Endometrial microvascular endothelial cells (primary cell): ENCODE data around the gene DNAJC12. TPM values are rescaled to one million over a fixed set of nuclear protein-coding genes. Genes with fewer than 3 reads are reported as not detected.
"Not testable (repeated sequence)": the region's sequence is repeated elsewhere in the genome, so short reads cannot be mapped to it uniquely, and the experiment has no call there.

Experiments
- in situ Hi-C: cut with HindIII; loops from 2 replicates; pipeline ENCODE4 v1.10.0; 2017; ENCODE audit warnings: low sequenced_read_pairs, low pct_unique_long_range_greater_than_20kb; ENCODE audit errors: inconsistent ontology term
- total RNA-seq: library from RNA; depleted of rRNA; stranded (reverse); fragments of >200 nt; gene quantifications from one replicate; pipeline ENCODE4 v1.2.3, GENCODE V29; 2015; ENCODE audit errors: inconsistent ontology term

Gene DNAJC12
- total RNA-seq, 1 donor from 2014 or later: 2.1 TPM

DNA sequence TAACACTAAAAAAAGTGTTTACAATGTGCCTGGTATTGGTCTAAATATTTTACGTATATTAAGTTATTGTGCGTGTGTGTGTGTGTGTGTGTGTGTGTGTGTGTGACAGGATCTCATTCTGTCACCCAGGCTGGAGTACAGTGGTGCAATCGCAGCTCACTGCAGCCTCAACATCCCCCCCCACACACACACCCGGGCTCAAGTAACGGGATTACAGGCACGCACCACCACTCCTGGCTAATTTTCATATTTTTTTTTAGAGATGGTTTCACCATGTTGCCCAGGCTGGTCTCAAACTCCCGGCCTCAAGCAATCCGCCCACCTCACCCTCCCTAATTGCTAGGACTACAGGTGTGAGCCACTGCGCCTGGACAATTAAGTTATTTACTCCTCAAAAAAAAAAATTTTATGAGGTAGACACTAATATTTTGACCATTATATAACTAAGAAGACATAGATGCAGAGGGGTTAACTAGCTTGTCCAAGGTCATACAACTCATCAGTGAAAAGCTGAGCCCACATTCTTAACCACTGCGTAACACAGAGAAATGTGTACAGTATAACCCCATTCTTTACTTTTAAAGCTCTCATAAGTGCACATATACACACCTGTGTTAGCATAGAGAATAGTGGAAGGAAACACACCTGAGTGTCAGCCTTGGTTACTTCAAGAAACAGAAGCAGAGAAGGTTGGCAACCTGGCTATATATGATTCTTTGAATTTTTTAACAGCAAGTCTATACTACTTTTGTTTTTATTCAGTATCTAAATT, 35.0 kb downstream of the DNAJC12 start:
- in situ Hi-C loops: no loop called here

DNA sequence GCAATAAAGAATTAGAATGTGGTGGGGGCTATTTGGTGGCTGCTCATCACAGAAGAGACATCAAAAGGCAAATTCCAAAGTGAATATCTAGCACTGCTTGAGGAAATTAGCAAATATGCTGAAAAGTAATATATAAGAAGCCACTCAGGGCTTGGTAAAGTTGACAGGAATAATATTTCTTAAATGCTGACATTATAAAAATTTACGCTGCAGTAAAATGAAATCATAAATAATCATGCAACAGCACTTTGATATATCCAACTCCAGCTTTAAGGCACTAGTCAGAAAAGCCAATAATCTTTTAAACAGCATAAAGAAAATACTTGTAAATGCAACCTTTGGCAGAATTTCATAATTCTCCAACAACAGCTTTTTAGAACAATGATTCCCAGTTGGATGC, 36.9 kb downstream of the DNAJC12 start:
- in situ Hi-C loops: no loop called here

DNA sequence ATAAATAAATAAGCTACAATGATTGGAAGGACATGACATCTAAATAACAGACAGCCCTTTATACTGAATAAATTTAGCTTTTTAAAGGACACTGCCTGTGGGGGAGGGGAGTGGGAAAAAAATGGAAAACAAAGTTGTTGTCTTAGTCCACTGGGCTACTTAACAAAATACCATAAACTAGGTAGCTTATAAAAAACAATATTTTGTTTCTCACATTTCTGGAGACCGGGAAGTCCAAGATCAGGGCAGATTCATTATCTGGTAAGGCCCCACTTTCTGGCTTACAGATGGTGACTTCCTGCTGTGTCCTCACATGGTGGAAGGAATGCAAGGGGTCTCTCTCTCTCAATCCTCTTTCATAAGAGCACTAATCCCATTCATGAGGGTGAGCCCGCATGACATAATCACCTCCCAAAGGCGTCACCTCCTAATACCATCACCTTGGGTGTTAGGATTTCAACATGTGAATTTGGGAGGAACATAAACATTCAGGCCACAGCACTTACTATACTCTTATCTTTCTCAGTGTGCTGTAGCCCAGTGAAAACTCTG, 43.0 kb downstream of the DNAJC12 start:
- in situ Hi-C loops: no loop called here

DNA sequence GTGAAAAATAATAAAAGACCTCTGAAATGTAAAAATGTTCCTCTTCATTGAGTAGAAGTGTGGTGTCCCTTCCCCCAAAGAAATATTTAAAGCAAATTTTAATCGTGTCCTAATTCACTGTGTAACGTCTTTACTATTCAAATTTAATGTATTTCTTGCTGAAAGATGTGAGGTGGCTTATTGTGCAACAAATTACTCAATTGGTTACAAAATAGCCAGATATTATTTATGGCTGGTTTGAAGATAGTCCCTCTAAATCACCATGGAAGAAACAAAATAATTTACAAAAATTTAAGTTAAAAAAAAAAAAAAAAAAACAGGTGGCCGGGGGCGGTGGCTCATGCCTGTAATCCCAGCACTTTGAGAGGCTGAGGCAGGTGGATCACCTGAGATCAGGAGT, 43.7 kb downstream of the DNAJC12 start:
- in situ Hi-C loops: no loop called here

DNA sequence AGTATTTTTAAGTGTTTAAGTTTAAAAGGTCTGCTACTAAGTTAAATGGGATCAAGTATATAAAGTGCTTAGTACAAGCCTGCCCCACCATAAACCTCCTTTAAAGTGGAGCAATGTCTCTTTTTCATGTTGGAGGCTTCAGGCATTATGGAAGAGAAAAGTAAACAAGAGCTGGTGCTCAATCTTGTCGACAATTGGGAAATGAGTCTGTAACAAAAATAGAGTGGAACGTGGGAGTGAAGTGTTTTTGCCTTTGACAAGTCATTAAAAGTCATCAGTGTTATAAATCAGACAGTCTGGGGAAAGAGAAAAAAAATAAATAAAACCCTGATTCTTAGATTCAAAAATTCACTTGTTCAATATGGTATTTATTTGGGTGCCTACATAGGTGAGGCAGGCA, 44.7 kb downstream of the DNAJC12 start:
- in situ Hi-C loops: no loop called here

DNA sequence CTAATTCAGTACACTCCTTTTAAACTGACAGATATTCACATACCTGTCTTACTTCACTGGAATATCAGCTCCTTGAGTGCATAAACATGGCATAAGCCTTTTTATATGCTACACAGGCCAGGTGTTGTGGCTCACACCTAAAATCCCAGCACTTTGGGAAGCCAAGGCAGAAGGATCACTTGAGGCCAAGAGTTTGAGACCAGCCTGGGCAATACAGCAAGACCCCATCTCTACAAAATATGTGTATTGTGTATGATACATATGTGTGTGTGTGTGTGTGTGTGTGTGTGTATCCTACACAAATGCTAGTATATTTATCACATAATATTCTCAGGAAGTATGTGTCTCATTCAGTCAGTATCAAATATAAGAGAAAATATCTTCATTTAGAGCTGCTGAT, 45.3 kb downstream of the DNAJC12 start:
- in situ Hi-C loops: no loop called here

DNA sequence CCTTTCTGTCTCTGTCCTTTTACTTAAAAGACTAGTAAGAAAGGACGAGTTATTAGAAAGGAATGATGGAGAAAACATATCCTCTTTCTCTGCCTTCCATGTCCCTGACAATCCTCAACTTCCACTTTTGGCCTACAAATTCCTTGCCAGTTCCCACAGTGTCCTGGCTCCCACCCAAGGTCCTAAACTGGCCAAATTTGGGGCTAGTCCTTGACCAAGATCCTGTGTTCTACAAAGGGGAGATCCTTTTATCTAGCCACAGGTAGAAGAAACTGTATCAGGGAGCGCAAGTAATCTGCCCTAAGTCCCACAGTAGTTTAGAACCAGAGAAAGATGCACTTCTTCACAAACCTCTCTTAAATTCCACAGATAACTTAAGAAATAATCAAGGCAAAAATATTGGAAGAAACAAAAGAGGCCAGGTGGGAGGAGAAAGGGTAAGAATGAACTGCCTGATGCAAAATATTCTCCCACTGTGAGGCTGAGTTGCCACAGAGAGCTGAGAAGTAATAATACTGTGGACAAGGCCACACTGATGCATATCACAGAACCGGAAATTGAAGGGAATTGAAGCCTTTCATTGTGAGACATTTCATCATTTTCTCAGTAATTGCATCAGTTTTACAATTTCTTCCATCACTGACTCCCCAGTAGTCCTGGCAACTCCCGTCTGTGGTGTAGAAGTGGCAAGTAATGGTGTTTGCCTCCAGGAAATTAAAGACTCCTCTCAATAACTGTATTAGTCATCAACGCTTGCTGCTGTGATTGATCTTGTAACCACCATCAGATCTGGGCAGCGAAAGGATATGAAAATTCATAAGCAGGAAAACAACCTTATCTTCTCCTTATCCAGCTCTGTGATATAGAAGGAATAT, 47.2 kb downstream of the DNAJC12 start:
- in situ Hi-C loops: no loop called here

DNA sequence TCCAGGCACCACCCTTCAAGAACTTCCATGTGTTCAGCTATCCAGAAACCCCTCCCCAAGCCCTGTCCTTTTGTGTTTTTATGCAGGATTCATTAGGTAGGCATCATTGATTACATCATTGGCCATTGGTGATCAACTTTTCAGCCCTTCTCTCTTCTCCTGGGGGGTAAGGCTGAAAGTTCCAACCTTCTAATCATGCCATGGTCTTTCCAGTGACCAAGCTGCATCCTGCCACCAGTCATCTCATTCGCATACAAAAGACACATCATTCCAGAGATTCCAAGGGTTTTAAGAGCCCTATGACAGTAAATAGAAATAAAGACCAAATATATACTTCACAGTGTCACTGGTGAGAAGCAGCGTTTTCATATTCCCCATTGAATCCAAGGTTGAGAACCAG, 48.2 kb downstream of the DNAJC12 start:
- in situ Hi-C loops: no loop called here

DNA sequence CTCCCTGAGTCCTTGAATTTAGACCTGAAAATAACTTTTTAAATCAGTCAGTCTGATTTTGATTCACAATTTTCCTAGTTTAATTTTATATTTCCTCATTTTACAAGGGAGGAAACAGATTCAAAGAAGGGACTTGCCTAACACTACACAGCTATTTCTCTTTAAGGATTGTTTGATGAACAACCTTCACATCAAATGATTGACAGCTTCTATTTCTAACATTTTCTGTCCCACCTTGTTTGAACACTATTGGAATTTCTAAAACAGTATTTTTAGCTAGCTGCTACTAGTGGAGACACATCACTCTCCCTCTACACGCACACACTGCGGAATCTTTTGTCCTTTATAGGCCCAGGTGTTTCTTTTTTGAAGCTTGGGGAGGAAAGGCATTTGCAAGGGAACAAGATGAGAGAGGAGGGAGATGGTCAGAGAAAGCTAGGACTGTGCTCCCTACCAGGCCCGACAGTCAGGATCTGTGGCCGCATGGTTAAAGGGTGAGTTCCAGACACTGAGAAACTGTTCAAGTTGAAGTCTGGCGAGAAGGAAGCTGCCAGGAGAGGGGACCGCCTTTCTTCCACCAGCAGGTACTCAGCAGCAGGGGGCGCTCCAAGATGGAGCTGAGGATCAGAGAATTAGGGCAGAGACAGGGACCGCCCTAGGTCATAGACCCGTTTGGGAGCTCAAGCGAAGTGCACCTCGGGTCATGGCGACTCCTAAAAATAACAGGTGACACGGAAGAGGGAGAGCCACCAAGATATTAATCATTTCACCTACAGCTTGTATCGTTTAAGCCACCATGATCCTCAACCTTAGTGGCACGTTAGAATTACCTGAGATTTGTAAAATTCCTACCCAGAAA, 49.7 kb downstream of the DNAJC12 start:
- in situ Hi-C loops: no loop called here

DNA sequence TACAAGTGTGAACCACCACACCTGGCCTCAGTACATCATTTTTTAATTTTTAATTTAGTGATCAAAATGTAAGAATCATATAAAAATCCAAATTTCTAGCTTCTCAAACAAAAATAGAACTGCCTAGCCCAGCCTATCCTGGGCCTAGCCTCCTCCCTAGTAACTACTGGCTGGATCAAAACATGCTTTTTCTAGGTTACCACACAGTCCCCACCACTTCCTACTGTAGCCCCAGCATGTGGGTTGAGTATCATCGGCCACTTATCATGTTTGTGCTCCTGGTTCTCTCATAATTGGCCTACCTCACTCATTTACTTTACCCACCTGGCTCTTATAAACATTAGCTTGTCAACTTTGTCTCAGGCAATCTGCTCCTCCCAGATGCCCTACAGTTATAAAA, 52.9 kb downstream of the DNAJC12 start:
- in situ Hi-C loops: no loop called here

DNA sequence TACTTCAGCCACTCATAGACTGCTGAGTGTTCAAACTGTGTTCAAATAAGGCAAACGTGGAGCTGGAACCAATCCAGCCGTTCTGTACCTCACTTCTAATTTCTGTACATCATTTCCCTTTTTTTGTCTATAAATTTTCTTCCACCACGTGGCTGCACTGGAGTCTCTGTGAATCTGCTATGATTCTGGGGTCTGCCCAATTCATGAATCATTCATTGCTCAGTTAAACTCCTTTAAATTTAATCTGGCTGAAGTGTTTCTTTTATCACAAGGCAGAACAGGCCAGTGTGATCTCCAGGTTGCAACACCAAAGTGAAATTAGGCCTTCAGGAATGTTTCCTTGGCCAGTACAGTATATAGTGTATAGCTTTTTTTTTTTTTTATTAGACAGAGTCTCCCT, 53.5 kb downstream of the DNAJC12 start:
- in situ Hi-C loops: no loop called here

DNA sequence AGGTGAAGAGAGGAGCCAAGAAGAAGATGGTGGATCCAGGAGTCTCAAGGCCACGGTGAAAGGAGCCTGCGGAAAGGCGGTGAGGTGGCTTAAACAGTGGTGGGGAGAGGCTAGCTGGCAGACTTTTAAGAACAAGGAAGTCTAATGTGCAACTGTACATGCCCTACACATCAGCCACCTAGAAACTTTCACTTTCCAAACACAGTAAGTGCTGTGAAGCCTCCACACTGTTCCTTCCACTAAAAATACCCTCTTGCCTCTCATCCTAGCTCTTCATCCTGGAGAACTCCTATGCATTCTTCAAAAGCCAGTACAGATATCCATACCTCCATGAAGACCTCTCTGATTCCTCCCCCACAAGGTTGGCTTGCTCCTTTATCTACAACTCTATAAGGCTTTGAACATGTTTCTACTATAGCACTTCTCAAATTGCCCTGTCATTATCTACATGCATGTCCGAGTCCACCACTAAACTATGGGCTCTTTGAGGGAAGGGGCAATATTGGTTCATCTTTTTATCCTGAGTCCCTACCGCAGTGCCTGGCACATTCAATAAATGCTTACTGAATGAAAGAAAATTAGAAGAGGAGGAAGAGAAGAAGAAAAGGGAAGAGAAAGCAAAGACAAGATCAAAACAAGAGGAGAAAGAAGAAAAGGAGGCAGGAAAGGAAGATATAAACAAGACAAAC, 54.2 kb downstream of the DNAJC12 start:
- in situ Hi-C loops: no loop called here

DNA sequence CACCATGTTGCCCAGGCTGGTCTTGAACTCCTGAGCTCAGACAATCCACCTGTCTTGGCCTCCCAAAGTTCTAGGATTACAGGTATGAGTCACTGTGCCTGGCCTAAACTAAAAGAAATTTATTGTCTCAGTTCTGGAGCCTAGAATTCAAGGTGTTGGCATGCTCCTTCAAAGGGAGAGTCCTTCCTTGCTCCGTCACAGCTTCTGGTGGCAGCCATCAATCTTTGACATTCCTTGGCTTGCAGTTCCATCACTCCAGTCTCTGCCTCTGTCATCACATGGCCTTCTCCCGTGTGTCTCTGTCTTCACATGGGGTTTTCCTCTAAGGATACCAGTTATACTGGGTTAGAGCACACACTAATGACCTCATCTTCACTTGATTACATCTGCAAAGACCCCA, 55.5 kb downstream of the DNAJC12 start:
- in situ Hi-C loops: no loop called here

DNA sequence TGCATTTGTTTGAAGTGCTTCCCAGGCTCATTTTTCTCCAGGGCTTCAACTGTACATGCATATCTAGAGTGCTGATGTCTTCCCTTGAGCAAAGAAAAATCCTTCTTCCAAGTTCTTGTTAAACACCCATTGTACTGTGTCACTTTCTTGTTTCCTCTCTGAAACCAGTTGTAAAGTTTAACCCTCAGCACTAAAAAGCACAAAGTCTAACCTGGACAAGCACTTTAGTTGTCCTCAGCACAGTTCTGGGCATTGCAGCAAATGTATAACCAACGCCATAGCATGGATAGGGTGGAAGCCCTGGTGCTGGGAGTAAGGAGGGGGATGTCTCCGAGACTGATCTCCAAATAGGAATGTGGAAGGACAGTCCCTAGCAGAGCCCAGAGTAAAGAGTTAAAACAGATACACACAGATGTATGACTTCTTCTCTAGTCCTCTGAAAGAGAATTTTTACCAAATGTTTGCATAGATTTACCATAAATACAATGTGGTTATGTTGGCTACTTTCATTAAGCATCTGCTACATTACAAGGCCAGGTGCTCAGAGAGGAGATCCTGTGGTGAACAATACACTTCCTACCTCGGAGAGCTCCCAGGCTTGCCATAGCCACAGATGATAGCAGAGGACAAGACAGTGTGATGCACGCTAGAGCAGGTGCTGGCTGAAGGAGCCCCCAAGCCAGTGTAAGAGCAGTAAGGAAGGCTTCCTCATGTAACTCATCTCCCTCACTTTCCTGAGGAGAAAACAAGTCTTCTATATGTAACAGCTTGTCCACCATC, 57.0 kb downstream of the DNAJC12 start:
- in situ Hi-C loops: no loop called here

DNA sequence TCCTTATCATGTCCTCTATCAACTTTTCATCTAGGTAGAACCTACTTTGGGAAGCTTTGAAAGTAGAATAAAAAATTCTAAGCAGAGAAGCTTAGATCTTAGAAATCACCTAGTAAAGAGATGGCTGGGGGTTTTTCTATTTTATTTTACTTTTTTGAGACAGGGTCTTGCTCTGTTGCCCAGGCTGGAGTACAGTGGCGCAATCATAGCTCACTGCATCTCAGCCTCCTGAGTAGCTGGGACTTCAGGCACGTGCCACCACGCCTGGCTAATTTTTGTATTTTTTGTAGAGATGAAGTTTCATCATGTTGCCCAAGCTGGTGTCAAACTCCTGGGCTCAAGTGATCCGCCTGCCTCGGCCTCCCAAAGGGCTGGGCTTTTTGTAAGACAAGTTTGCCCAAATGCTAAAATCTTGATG, 57.8 kb downstream of the DNAJC12 start:
- in situ Hi-C loops: not testable (repeated sequence)

DNA sequence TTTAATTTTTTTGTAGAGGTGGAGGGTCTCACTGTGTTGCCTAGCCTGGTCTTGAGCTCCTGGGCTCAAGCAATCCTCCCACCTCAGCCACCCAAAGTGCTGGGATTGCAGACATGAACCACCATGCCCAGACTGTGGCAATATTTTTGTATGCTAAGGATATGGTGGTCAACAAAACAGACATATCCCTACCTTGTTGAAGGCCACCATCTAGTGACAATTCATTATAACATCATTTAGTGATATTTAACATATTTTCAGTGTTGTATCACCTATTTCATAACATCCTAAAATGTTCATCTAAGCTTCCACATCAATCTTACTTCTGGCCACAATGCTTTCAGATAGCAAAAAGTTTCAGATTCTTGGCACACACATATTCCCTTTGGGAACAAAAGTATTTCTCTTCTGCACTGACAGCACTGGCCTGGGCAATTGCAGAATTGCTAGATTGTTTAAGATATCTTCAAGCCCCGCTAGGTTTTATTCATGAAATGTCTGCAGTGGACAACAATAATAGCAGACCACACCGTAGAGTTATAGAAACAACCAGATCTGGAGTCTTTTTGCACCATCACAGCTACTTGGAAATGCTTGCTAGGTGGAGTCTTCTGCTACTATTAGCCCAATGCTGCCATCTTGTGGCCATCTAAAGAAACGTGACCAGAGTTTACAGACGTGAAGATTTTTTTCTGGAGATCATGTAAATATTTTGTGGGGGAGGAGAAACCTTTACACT, 58.4 kb downstream of the DNAJC12 start:
- in situ Hi-C loops: no loop called here

DNA sequence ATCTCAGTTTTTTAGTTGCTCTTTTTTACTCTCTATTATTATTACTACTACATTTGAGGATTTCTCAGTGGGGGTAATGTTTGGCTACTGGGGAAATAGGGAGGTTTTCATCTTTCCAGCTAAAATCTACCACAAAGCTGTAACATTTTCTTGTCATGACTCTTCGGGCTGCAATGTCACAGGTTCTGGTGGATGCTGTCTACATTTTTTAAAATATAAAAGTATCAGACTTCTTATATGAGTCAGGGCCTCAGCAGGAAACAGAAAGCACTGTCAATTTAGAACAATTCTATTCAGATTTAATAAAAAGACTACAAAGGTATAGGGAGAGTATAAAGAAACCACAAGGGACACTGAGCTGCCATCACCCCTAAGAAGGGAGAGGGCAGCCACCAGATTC, 61.6 kb downstream of the DNAJC12 start:
- in situ Hi-C loops: no loop called here
